GM18526 (cell line): Measurements from ENCODE around the gene AZGP1.

Source experiments
- POLR2A ChIP-seq: IDR thresholded peaks from 3 replicates; pipeline ENCODE4 v1.6.1; 2011; ENCODE audit not compliant: insufficient read length; ENCODE audit errors: extremely low read depth

AZGP1 gene

DNA sequence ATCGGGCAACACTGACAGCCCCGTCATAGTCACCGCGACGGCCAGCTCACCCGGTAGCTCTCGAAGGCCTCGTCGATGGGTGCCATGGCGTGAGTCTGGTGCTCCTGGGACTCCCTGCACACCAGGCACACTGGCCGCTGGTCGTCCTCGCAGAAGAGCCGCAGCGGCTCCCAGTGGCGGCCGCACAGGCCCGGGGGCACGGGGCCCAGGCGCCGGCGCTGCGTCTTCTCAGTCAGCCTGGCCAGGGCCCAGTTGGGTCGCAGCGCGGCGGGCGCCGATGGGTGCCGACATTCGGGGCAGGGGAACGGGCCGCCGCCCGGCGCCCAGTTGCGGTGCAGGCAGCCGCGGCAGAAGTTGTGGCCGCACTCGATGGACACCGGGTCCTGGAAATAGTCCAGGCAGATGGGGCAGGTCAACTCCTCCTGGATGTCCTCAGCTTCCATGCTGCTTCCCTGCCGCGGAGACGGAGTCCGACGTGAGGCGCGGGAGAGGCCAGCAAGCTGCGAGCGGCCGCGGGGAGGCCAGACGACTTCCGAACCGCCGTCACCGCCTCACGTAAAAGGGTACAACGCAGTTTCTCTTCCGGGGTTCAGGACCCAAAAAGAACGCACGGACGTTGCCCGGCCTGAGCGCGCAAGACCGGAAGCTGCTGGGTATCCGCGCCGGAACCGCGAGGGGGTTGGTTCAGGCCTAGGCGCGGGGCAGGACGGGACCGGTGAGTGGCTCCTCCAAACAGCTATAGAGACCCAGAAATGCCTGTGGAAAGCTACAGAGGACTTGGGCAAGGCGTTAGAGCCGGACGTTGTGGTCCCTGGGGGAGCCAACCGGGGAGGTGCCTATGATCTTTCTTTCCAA is 56.6 kb downstream of the AZGP1 start, which contains the start of gene TRIM4:
Gene TRIM4 (minus strand): TSS at position 572 of the 855 bp plus-strand sequence. CDS start 129 bp downstream, at position 443.
- peak; percentile 89 for TF ChIP-seq POLR2A
